ENCODE measurements around the gene EFCAB6.

GRCh38 chr22:43511276-43511910, 300.7 kb downstream of the EFCAB6 start:
- no peak for TF ChIP-seq POLR2A (IDR thresholded peaks at IDR 0.05)
- TF ChIP-seq POLR2AphosphoS5 (IDR thresholded peaks at IDR 0.05) = no peak

All from breast epithelium (tissue), 3 donors.